Measurements from ENCODE around the gene BUD23.

The BUD23 gene

DNA sequence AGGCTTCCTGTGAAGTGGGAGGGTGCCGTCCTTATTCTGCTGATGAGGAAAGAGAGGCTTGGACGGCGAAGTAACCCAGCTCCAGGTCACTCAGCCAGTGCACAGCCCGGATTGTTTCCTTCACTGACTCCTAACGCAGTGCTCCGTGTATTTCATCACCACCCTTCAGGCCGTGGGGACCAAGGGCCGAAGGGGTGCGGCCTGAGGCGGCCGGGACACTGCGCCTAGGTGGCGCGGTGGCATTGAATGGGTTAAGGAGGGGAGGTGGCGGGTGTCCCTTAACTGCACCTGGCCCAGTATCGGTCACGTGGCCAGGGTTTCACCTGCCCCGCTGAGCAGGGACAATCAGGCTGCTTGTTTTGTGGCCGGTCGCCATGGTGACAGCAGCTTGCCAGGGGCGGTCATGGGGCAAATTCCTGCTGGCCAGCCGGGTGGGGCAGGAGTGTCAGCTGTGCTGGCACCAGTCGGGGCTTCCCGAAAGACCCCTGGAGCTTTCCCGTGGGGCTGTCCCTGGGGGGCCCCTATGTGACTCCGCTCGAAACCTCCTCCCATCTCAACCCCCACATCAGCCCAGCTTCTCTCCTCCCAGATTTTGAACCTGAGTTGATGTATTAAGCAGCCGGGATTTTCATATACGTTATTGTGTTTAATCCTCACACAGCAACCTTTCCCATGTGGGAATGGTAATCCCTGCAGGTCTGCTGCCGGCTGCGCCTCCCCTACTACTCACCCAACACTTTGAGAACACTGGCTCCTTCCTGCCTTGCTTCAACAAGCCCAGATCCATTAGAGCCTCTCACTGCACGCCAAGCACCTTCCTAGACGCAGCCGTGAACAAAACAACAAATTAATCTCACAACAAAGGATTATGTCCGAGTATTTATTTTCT is 59.6 kb downstream of the BUD23 start:
- DNase-seq, result no peak

GRCh38 chr7:73746378-73746777 is 63.0 kb downstream of the BUD23 start:
- no peak for DNase-seq
